Mucosa of descending colon (tissue), 3 donors: ENCODE measurements around the gene CYP2E1. TPM values are rescaled to one million over a fixed set of nuclear protein-coding genes. Genes with fewer than 3 reads are reported as not detected.
"Not testable (repeated sequence)": the region's sequence is repeated elsewhere in the genome, so short reads cannot be mapped to it uniquely, and the experiment has no call there.

Experiments used
- ATAC-seq: fragments of 200-7000 bp; cut with Tn5 transposase; one replicate; pipeline ENCODE4 v1.9.1; 2020; ENCODE audit warnings: mild to moderate bottlenecking, moderate library complexity
- DNase-seq, 3 donors: peaks; one replicate each; pipeline ENCODE4 v3.0.0-alpha.2; 2020
- H3K36me3 ChIP-seq: fragments of 200-600 bp; one replicate; pipeline ENCODE4 v1.8.0; 2021; ENCODE audit warnings: low read depth, mild to moderate bottlenecking
- H3K4me1 ChIP-seq: fragments of 200-600 bp; one replicate; pipeline ENCODE4 v1.8.0; 2021; ENCODE audit warnings: low read depth, mild to moderate bottlenecking
- H3K4me3 ChIP-seq: fragments of 200-600 bp; one replicate; pipeline ENCODE4 v1.8.0; 2021; ENCODE audit warnings: mild to moderate bottlenecking
- H3K9me3 ChIP-seq: fragments of 200-600 bp; one replicate; pipeline ENCODE4 v1.8.0; 2021; ENCODE audit warnings: mild to moderate bottlenecking
- intact Hi-C, 2 donors: fragments of 100-400 bp; cut with DNase I in 1 of 2; cut with micrococcal nuclease in 1 of 2; formaldehyde crosslinking; loops; one replicate each; pipeline versions ENCODE4 v1.11.0 to v1.11.1; 2022; cut with DNase I, micrococcal nuclease
- total RNA-seq, 3 donors: library from RNA; stranded (reverse); fragmentation: NEBNext Ultra II Directional in 2 of 3; extraction: Animal tissue kit (Norgen Biotek cat#: 25700) in 2 of 3; gene quantifications; one replicate each; pipeline versions ENCODE4 v1.2.1 to v1.2.4, GENCODE V29; 2021 to 2023
- TF ChIP-seq, protein P1 (sequence below): fragments of 200-600 bp; IDR thresholded peaks from one replicate; pipeline ENCODE4 v1.8.0; 2022; ENCODE audit warnings: antibody characterized with exemption, mild to moderate bottlenecking
- donor health status: DM: no; HTN: no; CAD: no; lungs with moderate emphysema.
- donor health status: DM: no; HTN: no; CAD: no.
- donor health status: DM: no; HTN: yes; CAD: no.

Gene CYP2E1
- total RNA-seq, 3 donors from 2014 or later, result 0.70 to 2.5 (median 0.90) TPM

DNA sequence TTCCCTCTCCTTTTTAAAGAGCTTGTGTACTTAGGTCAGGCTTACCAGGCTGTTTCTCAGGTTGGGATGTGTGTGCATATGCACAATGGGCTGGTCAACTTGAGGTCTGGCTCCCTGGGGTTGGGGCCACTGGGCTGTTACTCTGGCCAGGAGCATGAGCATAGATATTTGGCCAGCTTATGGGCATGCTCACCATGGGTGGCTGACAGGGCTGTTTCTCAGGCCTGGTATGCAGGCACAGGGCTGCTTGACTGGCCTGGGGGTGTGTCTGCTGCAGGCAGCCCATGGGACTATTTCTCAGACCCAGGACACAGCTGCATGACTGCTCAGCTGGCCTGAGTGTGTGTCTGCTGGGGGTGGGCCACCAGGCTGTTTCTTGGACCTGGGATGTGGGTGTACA lies 38.8 kb upstream of the CYP2E1 start:
- DNase-seq (no peak), ATAC-seq (no peak)
- TF ChIP-seq, protein P1, sequence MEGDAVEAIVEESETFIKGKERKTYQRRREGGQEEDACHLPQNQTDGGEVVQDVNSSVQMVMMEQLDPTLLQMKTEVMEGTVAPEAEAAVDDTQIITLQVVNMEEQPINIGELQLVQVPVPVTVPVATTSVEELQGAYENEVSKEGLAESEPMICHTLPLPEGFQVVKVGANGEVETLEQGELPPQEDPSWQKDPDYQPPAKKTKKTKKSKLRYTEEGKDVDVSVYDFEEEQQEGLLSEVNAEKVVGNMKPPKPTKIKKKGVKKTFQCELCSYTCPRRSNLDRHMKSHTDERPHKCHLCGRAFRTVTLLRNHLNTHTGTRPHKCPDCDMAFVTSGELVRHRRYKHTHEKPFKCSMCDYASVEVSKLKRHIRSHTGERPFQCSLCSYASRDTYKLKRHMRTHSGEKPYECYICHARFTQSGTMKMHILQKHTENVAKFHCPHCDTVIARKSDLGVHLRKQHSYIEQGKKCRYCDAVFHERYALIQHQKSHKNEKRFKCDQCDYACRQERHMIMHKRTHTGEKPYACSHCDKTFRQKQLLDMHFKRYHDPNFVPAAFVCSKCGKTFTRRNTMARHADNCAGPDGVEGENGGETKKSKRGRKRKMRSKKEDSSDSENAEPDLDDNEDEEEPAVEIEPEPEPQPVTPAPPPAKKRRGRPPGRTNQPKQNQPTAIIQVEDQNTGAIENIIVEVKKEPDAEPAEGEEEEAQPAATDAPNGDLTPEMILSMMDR, result no peak
- intact Hi-C loops, result no loop called here
- Histone ChIP-seq H3K4me1 (no peaks in the 10 kb centered on the region), H3K9me3 (peaks cover 25% of the 10 kb centered on the region), H3K36me3 (no peaks in the 10 kb centered on the region), H3K4me3 (no peak overlapping the region)

DNA sequence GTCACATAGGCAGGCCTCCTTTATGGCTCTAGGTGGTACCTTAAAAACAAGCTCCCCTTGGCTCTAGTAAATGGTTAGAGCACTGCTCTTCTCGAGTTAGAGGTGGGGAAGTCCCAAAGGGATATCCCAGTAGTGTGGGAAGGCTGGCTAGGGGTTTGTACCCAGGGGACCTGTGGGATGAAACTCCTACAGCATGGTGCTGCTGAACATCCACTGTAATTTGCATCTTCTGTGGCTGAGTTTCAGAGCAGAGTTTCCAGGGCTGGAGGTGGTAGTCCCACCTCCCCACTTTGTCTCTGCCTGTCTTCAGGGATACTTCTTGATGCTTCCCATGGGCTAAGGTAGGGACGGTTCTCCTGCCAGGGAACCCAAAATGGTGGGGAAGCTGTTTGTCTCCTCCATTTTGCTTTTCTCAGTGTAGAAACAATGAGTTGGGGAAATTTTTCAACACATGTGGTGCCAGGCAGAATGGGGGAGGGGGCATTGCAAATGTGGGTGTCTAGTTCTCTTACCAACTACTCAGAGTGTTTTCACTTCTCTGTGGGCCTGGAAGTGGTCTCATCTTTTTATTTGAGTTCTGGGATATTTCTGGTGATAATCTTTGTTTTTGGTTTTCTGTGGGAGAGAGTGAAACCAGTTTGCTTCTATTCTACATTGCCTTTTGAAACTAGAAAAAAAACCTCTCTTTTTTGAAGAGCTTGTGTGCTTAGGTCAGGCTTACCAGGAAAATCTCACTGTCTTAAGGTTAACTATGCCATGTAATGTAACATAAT lies 37.2 kb upstream of the CYP2E1 start:
- TF ChIP-seq, protein P1, result no peak
- H3K9me3 ChIP-seq, result peaks cover 16% of the 10 kb centered on the region
- intact Hi-C loops, result no loop called here
- DNase-seq (no peak), ATAC-seq (no peak)
- no peaks in the 10 kb centered on the region for H3K36me3 ChIP-seq
- no peaks in the 10 kb centered on the region for H3K4me1 ChIP-seq
- no peak overlapping the region for H3K4me3 ChIP-seq

DNA sequence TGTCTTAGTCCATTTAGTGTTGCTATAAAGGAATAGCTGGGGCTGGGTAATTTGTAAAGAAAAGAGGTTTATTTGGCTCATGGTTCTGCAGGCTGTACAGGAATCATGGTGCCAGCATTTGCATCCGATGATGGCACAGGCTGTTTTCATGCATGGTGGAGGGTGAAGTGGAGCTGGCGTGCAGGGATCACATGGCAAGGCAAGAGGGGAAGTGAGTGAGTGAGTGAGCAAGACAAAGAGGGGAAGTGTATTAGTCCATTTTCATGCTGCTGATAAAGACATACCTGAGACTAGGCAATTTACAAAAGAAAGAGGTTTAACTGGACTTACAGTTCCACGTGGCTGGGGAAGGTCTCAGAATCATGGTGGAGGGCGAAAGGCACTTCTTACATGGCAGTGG lies 33.6 kb upstream of the CYP2E1 start:
- H3K36me3 ChIP-seq, H3K9me3 ChIP-seq, ATAC-seq, H3K4me1 ChIP-seq, intact Hi-C loops, H3K4me3 ChIP-seq, DNase-seq: not testable (repeated sequence)

DNA sequence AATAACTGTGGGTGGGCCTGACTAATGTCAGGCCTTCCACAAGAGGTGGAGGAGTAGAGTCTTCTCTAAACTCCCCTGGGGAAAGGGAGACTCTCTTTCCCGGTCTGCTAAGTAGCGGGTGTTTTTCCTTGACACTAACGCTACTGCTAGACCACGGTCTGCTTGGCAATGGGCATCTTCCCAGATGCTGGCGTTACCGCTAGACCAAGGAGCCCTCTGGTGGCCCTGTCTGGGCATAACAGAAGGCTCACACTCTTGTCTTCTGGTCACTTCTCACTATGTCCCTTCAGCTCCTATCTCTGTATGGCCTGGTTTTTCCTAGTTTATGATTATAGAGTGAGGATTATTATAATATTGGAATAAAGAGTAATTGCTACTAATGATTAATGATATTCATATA lies 29.8 kb upstream of the CYP2E1 start:
- H3K9me3 ChIP-seq, H3K4me1 ChIP-seq, H3K36me3 ChIP-seq, ATAC-seq, H3K4me3 ChIP-seq, DNase-seq, intact Hi-C loops: not testable (repeated sequence)

DNA sequence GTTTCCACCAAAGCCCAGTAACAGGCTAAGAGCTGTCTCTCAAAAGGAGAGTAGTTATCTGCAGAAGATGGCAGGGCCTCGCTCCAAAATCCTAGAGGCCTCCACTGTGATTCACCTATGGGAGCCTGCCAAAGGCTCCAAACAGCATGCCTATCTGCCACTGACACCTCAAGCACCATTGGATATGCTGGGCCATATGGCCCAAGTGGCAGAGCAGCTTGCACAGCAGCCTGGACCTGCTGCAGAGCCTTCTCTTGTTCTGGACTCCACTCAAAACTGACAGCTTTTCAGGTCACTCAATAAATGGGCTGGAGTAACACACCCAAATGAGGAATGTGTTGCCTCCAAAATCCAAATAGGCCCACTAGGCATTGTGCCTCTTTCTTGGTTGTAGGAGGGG lies 28.0 kb upstream of the CYP2E1 start:
- H3K36me3 ChIP-seq, intact Hi-C loops, H3K9me3 ChIP-seq, ATAC-seq, DNase-seq, H3K4me1 ChIP-seq, H3K4me3 ChIP-seq: not testable (repeated sequence)

DNA sequence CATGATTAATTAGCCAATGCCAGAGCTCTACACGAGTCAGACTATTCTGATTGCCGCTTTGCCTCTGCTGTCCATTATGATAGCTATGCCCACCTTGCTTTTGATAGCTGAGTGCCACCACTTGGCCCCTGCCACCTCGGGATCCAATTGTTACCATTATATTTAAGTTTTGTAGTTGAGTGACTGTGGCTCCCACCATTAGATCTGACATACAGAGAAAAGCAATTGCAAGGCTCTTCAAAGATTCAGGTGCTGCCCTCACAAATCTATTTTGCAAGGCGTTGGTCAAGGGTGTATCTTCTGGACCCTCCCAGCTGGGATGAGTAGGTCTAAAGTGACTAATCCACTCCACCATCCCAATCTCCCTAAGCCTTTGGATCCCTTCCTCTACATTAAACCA lies 26.3 kb upstream of the CYP2E1 start:
- H3K36me3 ChIP-seq, ATAC-seq, DNase-seq, H3K4me1 ChIP-seq, H3K4me3 ChIP-seq, intact Hi-C loops, H3K9me3 ChIP-seq: not testable (repeated sequence)

DNA sequence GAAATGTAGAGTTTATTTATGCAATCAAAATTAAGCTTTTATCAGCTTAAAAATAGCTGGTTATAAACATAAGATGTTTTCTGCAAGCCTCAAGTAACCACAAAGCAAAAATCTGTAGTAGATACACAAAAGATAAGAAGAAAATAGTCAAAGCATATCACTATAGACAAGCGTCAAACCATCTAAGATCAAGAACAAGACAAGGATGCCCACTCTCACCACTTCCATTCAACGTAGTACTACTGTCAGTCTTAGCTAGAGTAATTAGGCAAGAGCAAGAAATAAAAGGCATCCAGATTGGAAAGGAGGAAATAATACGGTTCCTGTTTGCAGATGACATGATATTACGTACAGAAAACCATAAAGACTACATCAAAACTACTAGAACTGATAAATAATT lies 17.5 kb upstream of the CYP2E1 start:
- Histone ChIP-seq H3K36me3 (no peaks in the 10 kb centered on the region), H3K4me1 (no peaks in the 10 kb centered on the region), H3K4me3 (no peak overlapping the region), H3K9me3 (no peaks in the 10 kb centered on the region)
- intact Hi-C loops, result no loop called here
- DNase-seq, result no peak
- ATAC-seq, result no peak
- TF ChIP-seq, protein P1, result no peak

DNA sequence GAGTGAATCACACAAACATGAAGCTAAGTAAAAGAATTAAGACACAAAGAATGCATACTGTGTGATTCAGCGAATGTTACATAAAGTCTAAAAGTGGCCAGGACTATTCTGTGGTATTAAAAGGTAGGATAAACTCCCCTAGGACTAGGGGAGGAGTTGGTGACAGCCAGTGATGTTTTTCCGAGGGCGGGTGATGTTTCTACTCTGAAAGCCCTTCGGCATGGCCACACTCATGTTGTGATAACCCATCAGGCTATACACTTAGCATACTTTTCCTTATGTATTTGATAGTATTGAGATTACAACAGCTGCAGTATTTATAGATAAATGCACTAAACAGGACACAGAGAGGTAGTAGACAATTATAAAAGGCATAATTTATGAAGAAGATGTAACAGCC lies 15.8 kb upstream of the CYP2E1 start:
- ATAC-seq, result no peak
- TF ChIP-seq, protein P1, result no peak
- intact Hi-C loops, result no loop called here
- Histone ChIP-seq H3K4me1 (no peaks in the 10 kb centered on the region), H3K9me3 (no peaks in the 10 kb centered on the region), H3K36me3 (no peaks in the 10 kb centered on the region), H3K4me3 (no peak overlapping the region)
- DNase-seq, result no peak
